Activated naive CD4-positive, alpha-beta T cell treated with anti-CD3 and anti-CD28 coated beads, Interleukin-2, amount 50 U/mL, for 16 hours (primary cell): ENCODE measurements around the gene GUK1.
"Not testable (repeated sequence)": the region's sequence is repeated elsewhere in the genome, so short reads cannot be mapped to it uniquely, and the experiment has no call there.

ENCODE experiments used
- DNase-seq: peaks from one replicate; pipeline ENCODE4 v3.0.0-alpha.2; 2020

Gene GUK1

DNA sequence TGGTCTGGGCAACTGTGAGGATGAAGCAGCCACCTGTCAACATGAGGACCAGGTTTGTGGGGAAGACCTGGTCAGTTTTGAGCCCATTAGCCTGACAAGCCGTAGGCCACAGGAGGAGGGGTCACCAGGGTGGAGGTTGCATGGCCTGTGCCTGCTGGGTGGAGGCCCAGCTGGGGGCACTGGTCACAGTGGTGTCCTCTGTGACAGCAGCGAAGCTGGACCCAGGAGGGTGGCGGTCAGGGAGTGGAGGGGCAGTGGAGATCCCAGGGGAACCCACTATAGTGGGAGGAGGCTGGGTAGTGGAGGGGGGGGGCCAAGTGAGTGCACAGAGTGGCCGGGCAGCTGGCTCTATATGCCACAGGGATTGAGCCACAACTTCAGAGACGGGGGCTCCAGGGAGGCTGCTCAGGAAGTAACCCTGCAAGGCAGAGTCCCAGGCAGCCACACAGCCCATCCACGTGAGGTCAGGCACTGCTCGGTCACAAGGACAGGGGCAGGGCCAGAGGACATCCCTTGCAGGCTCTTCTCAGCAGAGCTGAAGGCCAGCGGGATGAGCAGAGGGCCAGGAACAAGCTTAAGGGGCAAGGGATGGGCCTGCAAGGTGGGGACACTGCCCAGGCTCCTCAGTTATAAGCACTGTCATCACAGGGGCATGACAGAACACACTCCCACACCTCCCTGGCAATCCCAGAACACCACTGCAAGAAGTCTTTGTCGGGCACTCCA, 34.6 kb upstream of the GUK1 start:
- no peak for DNase-seq

DNA sequence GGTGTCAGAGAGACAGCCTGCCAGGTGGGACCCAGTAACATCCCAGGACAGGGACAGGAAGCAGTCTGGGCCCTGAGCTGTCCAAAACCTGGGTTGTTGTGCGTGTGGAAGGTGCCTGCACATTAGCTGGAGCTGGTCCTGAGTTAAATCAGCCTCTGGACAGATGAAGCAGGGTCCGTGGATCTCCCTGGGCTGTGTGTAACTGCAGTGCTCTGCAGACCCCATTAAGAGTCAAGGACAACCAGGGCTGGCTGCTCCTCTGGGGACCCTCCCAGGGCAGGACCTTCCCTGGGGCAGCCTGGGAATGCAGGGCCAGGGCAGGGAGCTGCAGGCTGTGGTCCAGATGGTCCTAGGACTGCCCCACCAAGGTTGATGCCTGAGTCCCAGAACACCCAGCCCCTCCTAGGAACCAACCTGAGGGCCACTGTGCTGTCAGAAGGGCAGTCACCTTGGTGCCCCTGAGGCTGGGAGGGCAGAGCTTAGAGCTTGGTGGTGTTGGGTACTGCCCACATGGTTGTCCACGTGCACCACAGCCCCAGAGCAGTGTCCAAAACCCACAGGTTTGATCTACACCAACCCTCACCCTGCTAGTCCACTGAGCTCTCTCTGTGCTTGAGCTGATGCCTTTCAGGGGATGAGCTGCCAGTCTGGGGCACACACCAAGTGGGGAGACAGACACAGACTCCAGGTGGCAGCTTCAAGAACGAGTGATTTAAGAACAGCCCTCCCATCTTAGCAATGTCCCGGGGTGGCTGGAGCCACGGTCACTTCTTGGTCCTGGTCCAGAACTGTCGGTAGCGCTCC, 33.9 kb upstream of the GUK1 start:
- DNase-seq, result no peak

DNA sequence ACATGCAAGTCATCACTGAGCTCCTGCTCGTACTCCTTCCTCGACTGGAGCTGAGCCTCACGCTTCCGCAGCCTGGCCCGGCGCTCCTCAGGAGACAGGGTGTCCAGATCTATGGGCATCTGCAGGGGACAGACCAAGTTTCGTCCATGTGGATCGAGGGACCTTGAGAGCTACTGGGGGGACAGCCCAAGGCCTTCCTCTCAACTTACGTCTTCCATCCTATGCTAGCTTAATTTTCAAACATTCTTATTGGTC, 33.4 kb upstream of the GUK1 start:
- no peak for DNase-seq

DNA sequence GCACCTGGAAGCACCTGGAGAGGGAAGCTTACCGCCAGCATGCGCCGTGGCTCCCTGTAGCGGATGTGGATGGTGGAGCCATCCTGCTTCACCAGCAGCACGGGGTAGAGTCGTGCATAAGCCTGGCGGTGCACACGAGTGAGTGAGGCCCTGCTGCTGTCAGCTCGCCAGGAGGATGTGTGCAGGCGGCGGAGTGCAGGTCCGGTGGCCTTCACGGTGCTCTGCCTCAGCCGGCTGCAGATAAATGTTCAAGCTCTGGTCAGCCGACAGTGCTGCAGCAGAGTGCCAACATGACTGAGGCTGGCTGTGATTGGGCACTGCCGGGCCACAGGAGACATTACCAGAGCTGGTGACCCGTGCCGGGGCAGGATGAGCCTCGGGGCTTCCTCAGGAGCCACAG, 32.4 kb upstream of the GUK1 start:
- no peak for DNase-seq

DNA sequence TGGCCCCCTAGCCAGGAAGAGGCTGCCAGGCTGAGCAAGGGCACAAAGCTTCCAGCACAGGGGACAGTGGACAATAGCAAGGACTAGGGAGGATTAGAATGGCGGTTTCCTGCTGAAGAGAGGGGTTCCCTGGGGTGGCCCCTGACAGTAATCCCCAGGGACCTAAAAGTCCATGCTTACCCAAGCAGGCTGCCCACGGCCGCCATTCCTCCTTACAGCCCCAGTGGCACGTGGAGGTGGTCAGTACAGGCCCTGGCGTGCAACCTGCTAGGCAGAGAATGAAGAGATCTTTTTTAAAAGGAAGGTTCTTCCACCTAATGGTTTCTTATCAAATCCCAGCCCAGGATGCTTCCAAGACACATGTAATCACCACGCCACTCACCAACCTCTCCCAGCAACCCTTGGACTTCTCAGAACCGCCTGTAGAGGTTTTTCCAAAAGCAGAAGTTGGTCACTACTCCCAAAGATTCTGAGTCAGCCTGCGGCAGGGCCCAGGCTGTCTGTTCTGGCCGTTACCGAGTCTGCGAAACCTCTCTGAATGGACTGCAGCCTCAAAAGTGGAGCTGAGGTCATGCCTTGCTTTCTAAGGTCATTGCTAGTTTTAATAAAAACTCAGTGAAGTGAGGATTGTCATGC, 31.9 kb upstream of the GUK1 start:
- no peak for DNase-seq

DNA sequence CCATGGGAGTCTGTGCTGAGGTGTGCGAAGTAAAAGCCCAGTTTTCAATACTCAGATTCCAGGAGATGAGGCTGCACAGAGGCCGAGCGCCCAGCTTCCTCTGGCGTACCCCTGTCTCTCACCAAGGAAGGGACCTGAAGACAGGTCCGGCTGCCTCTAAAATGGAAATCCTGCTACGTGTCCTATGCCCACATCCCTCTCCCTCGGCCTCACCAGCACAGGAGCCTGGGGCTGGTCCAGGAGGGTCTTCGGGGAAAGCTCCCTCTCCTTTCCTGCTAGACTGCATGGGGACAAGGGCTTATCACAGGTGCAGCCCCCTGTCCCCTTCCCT, 31.4 kb upstream of the GUK1 start:
- DNase-seq, result no peak

GRCh38 chr1:228109073-228109961, 30.8 kb upstream of the GUK1 start, which contains the start of gene MRPL55:
MRPL55 (minus strand) TSS chr1:228109299; CDS start chr1:228108260, 1,039 bp downstream.
- peak; percentile 96 for DNase-seq

- no peak for DNase-seq
Observed at GRCh38 chr1:228109962-228110488, 30.1 kb upstream of the GUK1 start.

DNA sequence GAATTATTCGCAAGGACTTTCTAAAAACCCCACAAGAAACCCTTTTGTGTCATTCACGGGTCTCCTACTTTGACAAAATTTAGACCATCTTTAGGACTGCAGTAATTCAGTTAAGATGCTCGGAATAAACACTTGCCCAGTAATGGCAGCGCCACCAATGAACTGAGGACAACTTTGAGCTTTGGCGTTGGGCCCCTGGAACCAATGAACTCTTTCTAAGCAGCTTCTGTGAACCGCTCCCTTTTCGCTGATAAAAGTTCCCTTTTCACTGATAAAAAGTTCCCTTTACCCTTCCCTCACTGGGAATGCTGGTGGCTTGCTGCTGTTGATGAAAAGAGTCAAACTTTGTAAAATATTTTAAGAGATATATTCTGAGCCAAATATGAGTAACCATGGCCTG, 29.5 kb upstream of the GUK1 start:
- DNase-seq, result no peak

- DNase-seq, result not testable (repeated sequence)
Observed at GRCh38 chr1:228111315-228111714, 28.8 kb upstream of the GUK1 start.

DNA sequence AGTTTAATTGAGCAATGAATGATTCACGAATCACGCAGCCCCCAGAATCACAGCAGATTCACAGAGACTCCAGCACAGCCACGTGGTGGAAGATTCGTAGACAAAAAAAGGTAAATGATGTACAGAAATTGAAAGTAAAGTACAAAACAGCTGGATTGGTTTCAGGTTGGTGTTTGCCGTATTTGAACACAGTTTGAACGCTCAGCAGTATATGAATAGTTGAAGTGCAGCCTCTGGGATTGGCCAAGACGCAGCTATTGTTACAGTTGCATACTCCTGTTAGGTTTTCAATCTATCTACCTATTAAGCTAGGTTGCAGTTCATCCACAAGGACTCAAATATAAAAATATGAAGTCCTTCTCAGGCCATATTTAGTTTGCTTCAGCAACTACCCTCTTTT, 27.9 kb upstream of the GUK1 start:
- no peak for DNase-seq

GRCh38 chr1:228112617-228113016, 27.5 kb upstream of the GUK1 start:
- DNase-seq, result no peak

GRCh38 chr1:228114827-228115226, 25.3 kb upstream of the GUK1 start:
- no peak for DNase-seq

GRCh38 chr1:228117335-228117734, 22.7 kb upstream of the GUK1 start:
- DNase-seq, result no peak

DNA sequence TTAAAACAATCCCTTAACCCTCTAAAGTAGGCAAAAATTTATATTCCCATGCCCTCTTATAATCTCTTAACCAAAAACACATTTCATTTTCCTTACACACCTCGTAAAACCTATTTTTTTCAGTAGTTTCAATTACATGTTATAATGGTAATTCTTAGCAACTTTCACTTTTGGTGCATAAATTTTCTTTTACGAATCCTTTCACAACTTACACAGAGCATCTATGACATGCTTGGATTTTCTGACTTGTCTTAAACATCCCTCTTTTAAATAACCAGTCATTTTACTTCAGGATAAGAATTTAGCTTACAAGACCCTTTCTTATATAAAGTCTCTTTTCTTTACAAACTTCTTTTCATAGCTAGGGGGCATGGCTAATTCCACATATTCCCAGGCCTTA, 22.0 kb upstream of the GUK1 start:
- no peak for DNase-seq

- no peak for DNase-seq
Observed at GRCh38 chr1:228120351-228120750, 19.7 kb upstream of the GUK1 start.

DNA sequence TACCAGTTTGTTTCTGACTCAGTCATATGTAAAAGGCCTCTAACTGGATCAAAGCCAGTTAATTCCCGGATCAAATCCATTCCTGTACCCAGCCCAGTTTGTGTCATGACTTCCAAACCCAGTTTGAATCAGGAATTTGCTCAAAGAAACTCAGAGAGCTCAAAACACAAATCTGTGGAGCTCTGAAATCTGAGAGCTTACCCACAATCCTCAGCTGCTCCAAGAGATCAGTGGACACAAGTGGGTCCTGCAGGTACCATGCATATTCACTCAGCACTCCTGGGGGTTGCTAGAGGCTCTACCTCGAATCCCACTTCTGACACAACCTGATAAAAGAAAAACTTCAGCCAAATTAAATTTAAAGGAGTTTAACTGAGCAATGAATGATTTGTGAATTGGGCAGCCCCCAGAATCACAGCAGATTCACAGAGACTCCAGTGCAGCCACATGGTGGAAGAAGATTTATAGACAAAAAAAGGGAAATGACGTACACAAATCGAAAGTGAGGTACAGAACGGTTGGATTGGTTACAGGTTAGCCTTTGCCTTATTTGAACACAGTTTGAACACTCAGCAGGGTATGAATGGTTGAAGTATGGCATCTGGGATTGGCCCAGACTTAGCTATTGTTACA, 19.1 kb upstream of the GUK1 start:
- no peak for DNase-seq

- no peak for DNase-seq
Observed at GRCh38 chr1:228122921-228123441, 17.1 kb upstream of the GUK1 start.

- DNase-seq, result no peak
Observed at GRCh38 chr1:228123505-228123904, 16.6 kb upstream of the GUK1 start.

- DNase-seq, result no peak
Observed at GRCh38 chr1:228125185-228125584, 14.9 kb upstream of the GUK1 start.

GRCh38 chr1:228131766-228132165, 8.3 kb upstream of the GUK1 start:
- no peak for DNase-seq

GRCh38 chr1:228134591-228134990, 5.5 kb upstream of the GUK1 start:
- DNase-seq, result no peak
